ENCODE results near the gene GPR68.
"Not testable (repeated sequence)": the region's sequence is repeated elsewhere in the genome, so short reads cannot be mapped to it uniquely, and the experiment has no call there.

Gene GPR68

DNA sequence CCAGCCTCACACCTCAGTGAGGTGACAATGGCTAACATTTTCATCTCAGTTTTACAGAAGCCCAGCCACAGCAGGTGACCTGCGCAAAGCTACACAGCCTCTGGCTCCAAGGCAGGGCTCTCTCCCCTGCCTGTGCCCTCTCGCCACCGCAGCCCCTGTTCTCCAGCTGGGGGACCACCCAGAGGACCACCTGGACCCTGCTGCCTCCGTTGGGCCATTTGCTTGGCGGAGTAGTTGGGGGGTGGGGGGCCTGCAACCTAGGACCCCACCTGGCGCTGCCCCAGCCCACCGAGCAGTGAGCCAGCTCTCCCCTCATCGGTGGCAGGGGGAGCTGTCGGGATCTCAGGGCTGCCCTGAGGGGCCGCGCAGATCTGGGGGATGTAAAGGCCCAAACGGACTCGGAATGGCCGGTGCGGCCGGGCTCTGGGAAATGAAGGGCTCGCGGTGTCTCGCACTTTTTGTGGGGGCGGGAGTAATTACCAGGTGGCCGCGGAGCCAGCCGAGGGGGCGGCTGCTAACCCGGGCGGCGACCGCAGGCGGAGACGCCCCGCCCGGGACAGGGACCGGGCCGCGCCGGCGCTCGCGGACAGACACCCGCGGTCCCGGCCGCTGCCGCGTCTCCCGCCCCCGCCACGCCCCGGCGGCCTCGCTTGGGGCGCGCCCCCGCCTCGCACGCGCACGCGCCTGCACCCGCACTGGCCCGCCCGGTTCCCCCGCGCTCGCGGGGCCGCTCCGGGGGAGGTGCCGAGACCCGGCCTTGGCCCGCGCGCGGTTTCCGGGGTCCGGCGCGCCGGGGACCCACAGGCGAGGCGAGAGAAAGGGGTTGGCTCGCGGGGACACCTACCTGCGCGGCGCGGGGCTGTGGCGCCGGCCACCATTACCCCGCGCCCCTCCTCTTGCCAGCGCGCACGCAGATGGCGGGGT lies 8.6 kb upstream of the GPR68 start:
- peak; percentile 54 for DNase-seq

DNA sequence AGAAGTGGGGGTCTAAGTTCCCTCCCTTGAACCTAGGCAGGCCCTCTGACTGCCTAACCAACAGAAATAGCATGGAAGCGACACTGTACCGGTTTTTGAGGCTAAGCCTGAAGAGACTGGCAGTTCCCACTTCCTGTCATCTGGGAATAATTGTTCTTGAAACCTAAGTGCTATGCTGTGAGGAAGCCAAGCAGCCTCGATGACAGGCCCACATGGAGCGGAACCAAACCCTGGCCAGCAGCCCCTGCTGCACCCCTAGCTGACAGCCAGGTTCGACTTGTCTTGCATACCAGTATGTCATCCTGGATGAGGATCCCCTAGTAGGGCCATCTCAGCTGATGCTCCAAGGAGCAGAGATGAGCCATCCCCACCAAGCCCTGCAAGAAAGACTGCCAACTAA lies 6.4 kb upstream of the GPR68 start:
- DNase-seq (no peak), ATAC-seq (no peak)

More for the DNA sequence above, 8.6 kb upstream of the GPR68 start:
- ATAC-seq: peak; percentile 14

DNA sequence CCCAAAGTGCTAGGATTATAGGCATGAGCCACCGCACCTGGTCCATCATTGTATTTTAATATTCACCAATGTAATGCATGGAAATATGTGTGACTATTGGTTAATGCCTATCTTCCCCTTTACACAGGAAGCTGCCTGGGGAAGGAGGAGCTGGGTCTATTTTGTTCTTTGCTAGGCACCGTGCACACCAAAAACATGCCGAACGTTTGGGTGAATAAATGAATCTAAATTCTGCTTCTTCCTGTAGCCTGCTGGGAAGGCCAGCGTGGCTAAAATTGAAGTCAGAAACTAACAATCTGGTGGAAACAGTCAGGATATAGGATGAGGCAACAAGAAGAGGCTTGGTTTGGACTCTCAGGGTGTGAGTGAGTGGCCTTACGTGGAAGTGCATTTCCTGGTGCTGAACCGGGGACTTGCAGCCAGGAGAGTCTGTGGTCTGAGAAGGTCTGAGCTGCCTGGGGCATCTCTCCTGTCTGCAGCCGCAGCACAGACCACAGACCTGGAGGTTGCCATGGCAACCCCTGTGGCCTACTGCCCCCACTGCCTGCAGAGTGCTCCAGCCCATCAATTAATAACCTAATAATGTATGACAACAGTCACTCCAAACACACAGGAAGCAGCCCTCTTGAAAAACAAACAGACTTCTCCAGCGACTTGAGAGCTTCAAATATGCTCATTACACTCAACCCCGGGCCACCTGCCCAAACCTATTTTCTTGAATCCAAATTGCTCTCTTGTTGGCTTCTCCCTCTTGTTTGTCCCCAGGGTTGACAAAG lies 5.5 kb upstream of the GPR68 start:
- ATAC-seq: peak; percentile 14
- peak; percentile 57 for DNase-seq

- DNase-seq: peak; percentile 58
- peak; percentile 34 for ATAC-seq
Measured at GRCh38 chr14:91246051-91246852, 1.7 kb upstream of the GPR68 start.

DNA sequence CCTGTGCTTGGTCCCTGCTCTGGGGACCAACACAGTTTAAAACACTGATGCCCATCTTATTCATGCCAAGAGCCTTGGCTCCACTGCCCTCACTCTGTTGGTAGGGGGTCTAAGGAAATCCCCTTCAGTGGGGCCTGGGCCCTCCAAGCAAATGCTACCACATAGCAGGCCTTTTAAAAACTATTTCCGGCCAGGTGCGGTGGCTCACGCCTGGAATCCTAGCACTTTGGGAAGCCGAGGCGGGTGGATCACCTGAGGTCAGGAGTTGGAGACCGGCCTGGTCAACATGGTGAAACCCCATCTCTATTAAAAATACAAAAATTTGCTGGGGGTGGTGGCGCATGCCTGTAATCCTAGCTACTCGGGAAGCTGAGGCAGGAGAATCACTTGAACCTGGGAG lies 1.1 kb upstream of the GPR68 start:
- not testable (repeated sequence) for ATAC-seq

DNA sequence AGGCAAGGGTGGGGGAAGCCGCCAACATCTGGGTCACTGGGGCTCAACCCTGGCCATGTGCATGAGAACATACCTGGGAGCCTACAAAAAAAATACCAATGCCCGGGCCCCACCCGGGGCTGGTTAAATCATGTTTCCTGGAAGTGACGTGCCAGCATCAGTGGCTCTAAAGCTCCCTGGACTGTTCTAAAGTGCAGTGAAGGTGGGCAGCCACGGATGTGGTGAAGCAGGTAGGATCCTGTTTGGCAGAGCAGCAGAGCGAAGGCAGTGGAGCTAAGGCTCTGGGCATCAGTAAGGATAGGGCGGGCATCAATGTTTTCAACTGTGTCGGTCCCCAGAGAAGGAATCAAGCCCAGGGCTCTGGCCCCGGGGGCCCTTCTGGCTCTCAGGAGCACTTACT lies 525 bp upstream of the GPR68 start:
- DNase-seq (peak; percentile 72), ATAC-seq (peak; percentile 7)

More for the DNA sequence above, 1.1 kb upstream of the GPR68 start:
- DNase-seq: not testable (repeated sequence)

DNA sequence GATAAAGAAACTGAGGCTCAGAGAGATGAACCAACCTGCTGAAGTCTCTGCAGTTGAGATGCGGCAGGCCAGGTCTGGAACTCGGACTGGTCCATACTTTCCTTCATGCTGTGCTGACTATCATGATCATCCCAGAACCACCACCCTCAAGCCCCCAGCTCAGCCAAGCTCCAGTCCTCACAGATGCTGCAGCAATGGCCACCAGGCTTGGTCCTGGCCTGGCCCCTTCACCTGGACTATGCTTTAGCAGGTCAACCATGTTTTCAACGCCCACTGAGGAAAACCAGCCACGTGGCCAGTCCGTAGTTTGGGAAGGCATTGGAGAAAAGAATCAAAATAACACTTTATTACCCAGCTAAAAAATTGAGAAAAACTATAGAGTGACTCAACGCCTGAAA lies 1.4 kb downstream of the GPR68 start:
- DNase-seq (no peak), ATAC-seq (no peak)

GRCh38 chr14:91242635-91243034 lies 1.9 kb downstream of the GPR68 start:
- no peak for ATAC-seq
- DNase-seq: no peak

GRCh38 chr14:91241863-91242262 lies 2.6 kb downstream of the GPR68 start:
- ATAC-seq (peak; percentile 20), DNase-seq (no peak)

GRCh38 chr14:91238661-91239060 lies 5.8 kb downstream of the GPR68 start:
- ATAC-seq (no peak), DNase-seq (no peak)

DNA sequence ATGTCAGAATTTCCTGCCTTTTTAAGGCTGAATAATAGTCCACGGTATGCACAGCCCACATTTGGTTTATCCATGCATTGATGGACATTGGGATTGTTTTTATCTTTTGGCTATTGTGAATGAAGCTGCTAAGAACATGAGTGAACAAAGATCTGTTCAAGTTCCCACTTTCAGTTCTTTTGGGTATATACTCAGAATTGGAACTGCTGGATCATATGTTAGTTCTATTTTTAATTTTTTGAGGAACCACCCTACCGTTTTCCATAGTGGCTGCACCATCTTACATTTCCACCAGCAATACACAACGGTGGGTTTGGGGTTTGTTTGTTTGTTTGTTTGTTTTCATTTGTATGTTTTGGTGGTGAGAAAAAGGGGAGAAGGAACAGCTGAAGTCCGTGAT lies 6.4 kb downstream of the GPR68 start:
- DNase-seq (no peak), ATAC-seq (no peak)

DNA sequence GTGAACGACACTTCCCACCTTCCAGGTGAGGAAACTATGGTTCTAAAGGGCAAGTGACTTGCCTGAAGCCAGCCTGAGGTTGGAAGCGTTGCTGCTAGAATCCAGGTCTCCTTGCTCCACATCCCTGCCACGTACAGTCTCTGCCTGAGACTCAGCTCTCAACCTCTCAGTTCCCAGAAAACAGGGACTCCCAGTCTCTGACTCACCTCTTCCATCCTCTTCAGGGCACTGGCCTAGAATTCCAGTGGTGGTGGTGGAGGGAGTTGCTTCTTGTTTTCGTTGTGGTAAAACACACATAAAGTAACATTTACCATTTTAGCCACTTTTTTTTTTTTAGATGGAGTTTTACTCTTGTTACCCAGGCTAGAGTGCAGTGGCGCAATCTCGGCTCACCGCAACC lies 7.3 kb downstream of the GPR68 start:
- no peak for DNase-seq
- no peak for ATAC-seq

- DNase-seq: no peak
- ATAC-seq: no peak
Measured at GRCh38 chr14:91235841-91236240, 8.7 kb downstream of the GPR68 start.

- no peak for DNase-seq
- ATAC-seq: no peak
Measured at GRCh38 chr14:91234791-91235114, 9.8 kb downstream of the GPR68 start.

DNA sequence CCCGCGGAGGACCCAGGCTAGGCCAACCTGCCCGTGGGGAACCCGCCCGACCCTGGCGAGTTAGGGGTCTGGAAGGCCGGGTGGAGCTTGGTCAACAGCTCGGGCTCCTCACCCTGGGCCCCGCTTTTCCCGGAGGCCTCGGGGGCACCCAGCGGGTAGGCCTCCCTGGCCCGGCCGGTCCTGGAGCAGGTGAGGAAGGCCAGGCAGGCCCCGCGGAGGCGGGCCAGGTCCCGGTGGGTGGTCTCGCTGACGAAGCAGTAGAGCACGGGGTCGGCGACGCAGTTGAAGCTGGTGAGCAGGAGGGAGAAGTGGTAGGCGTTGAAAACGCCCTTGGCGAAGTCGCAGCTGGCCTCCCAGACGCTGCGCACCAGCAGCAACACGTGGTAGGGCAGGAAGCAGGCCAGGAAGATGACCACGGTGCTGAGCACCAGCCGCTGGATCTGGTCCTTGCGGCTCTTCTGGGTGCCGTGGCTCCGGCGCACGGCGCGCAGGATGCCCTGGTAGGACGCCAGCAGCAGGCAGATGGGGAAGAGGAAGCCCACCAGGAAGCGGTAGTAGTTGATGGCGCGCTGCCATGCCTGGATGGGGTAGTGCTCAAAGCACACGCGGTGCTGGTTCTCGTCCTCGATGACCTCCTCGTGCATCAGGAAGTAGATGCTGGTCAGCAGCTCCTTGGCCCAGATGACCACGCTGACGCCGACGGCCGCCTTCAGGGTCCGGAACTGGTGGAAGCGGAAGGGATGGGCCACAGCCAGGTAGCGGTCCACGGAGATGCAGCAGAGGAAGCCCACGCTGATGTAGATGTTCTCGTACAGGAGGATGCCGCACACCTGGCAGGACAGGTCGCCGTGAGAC lies 10.3 kb downstream of the GPR68 start:
- ATAC-seq: no peak
- DNase-seq: no peak

GRCh38 chr14:91232603-91233002 lies 11.9 kb downstream of the GPR68 start:
- DNase-seq: no peak

GRCh38 chr14:91232052-91232451 lies 12.5 kb downstream of the GPR68 start:
- no peak for DNase-seq

More at GRCh38 chr14:91232603-91233002, 11.9 kb downstream of the GPR68 start:
- no peak for ATAC-seq

GRCh38 chr14:91231446-91231845 lies 13.1 kb downstream of the GPR68 start:
- no peak for DNase-seq
- ATAC-seq: no peak

More at GRCh38 chr14:91232052-91232451, 12.5 kb downstream of the GPR68 start:
- ATAC-seq: no peak

DNA sequence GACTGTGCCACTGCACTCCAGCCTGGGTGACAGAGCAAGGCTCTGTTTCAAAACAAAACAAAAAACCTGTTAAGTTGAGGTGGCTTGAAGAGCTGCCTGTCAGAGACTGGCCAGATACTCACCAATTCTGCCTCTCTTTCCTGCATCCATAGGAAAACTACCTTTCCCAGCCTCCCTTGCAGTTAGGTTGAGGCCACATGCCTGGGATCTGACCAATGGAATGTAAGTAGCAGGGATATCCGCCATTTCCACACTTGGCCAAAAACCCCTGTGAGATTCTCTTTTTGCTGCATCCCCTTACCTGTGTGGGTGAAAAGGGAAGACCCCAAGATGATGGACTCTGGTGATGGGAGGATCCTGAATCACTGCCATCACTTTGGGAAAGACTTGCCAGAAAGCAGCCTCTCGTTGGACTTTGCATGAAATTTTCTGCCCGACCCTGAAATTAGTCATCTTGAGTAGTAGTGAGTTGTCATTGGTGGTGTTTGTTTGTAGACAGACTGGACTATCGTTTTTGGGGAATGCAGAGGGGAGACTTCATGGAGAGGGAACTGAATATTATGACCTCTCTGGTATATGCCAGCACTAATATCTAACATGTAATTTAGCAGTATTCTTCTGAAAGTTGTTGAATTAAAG lies 14.0 kb downstream of the GPR68 start:
- no peak for ATAC-seq
- no peak for DNase-seq

DNA sequence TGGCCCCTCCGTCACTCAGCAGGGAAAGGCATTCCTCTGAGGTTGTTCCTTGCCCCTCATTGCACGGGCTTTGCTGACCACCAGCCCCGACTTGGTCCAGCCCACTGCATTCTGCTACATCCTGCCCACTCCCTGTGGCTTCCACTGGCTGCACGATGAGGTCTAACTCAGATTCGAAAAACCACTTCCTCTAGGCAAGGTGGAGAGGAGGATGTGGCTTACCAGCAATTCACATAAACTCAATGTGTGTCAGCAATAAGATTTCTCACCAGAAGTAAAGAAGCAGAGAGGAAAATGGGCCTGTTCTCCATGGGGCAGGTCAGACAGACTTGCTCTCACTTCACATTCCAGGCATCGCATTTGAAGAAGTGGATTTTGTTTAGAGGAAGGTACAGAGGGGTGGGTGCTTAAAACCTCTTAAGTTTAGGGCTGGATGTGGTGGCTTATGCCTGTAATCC lies 14.7 kb downstream of the GPR68 start:
- peak; percentile 38 for ATAC-seq
- peak; percentile 75 for DNase-seq

- DNase-seq (no peak), ATAC-seq (no peak)
Measured at GRCh38 chr14:91229005-91229382, 15.5 kb downstream of the GPR68 start.
